Ammon's horn (tissue), 1 donor: ENCODE measurements around the gene DDX50.
"Not testable (repeated sequence)": the region's sequence is repeated elsewhere in the genome, so short reads cannot be mapped to it uniquely, and the experiment has no call there.

Experiments
- DNase-seq: peaks from one replicate; pipeline ENCODE4 v3.0.0-alpha.2; 2016; ENCODE audit warnings: low spot score

DDX50 gene

GRCh38 chr10:68901105-68901927, at the start of gene DDX50:
Gene DDX50 (plus strand): TSS chr10:68901315. CDS start chr10:68901385, 70 bp downstream.
- peak; percentile 99 for DNase-seq

- no peak for DNase-seq
Observed at GRCh38 chr10:68856352-68856751, 44.8 kb upstream of the DDX50 start.

- no peak for DNase-seq
Observed at GRCh38 chr10:68857005-68857404, 44.1 kb upstream of the DDX50 start.

GRCh38 chr10:68861253-68861652, 39.9 kb upstream of the DDX50 start:
- no peak for DNase-seq

- no peak for DNase-seq
Observed at GRCh38 chr10:68864611-68865010, 36.5 kb upstream of the DDX50 start.

GRCh38 chr10:68868173-68868572, 32.9 kb upstream of the DDX50 start:
- DNase-seq: not testable (repeated sequence)

- no peak for DNase-seq
Observed at GRCh38 chr10:68869623-68870022, 31.5 kb upstream of the DDX50 start.

GRCh38 chr10:68870061-68870460, 31.1 kb upstream of the DDX50 start:
- DNase-seq: no peak

- no peak for DNase-seq
Observed at GRCh38 chr10:68870545-68871104, 30.5 kb upstream of the DDX50 start.

GRCh38 chr10:68871105-68871711, 29.9 kb upstream of the DDX50 start:
- no peak for DNase-seq

GRCh38 chr10:68871731-68872342, 29.3 kb upstream of the DDX50 start:
- DNase-seq: peak; percentile 27

GRCh38 chr10:68876246-68877138, 24.6 kb upstream of the DDX50 start:
- no peak for DNase-seq

- no peak for DNase-seq
Observed at GRCh38 chr10:68877482-68878110, 23.5 kb upstream of the DDX50 start.

GRCh38 chr10:68878496-68878895, 22.6 kb upstream of the DDX50 start:
- DNase-seq: no peak

- DNase-seq: no peak
Observed at GRCh38 chr10:68879628-68880027, 21.5 kb upstream of the DDX50 start.

- no peak for DNase-seq
Observed at GRCh38 chr10:68880181-68880580, 20.9 kb upstream of the DDX50 start.

- no peak for DNase-seq
Observed at GRCh38 chr10:68895041-68895440, 6.1 kb upstream of the DDX50 start.

GRCh38 chr10:68897336-68897741, 3.8 kb upstream of the DDX50 start:
- peak; percentile 86 for DNase-seq

- no peak for DNase-seq
Observed at GRCh38 chr10:68899186-68899745, 1.8 kb upstream of the DDX50 start.

- no peak for DNase-seq
Observed at GRCh38 chr10:68900427-68901104, 549 bp upstream of the DDX50 start.
